Activated gamma-delta T cell (primary cell): ENCODE measurements around the gene PRSS50.
"Not testable (repeated sequence)": the region's sequence is repeated elsewhere in the genome, so short reads cannot be mapped to it uniquely, and the experiment has no call there.

Source experiments
- DNase-seq: peaks from one replicate; lab custom pipeline; 2025; lab: John Stamatoyannopoulos, UW
- total RNA-seq, 2 donors: gene quantifications; one replicate each; lab custom pipeline; 2026; lab: John Stamatoyannopoulos, UW

PRSS50 gene
- 0 to 0.09 reads per million in 2 donors for total RNA-seq

GRCh38 chr3:46717447-46718231, at the start of gene PRSS50:
Gene PRSS50 (minus strand): TSS chr3:46717869. CDS start chr3:46717824, 45 bp downstream.
- no peak for DNase-seq

GRCh38 chr3:46764206-46764605, 46.5 kb upstream of the PRSS50 start:
- no peak for DNase-seq

GRCh38 chr3:46763178-46763577, 45.5 kb upstream of the PRSS50 start:
- no peak for DNase-seq

- DNase-seq: no peak
These were observed 41.8 kb upstream of the PRSS50 start for GRCh38 chr3:46759239-46760167.

GRCh38 chr3:46756642-46757041, 39.0 kb upstream of the PRSS50 start:
- DNase-seq: no peak

- DNase-seq: no peak
These were observed 38.0 kb upstream of the PRSS50 start for GRCh38 chr3:46755646-46756045.

- DNase-seq: not testable (repeated sequence)
These were observed 35.5 kb upstream of the PRSS50 start for GRCh38 chr3:46753127-46753526.

- DNase-seq: no peak
These were observed 32.9 kb upstream of the PRSS50 start for GRCh38 chr3:46750555-46751038.

- DNase-seq: no peak
These were observed 31.5 kb upstream of the PRSS50 start for GRCh38 chr3:46749129-46749528.

GRCh38 chr3:46748170-46748569, 30.5 kb upstream of the PRSS50 start:
- no peak for DNase-seq

- no peak for DNase-seq
These were observed 29.0 kb upstream of the PRSS50 start for GRCh38 chr3:46746711-46747110.

- no peak for DNase-seq
These were observed 25.4 kb upstream of the PRSS50 start for GRCh38 chr3:46742992-46743585.

- DNase-seq: not testable (repeated sequence)
These were observed 21.9 kb upstream of the PRSS50 start for GRCh38 chr3:46739565-46739964.

- no peak for DNase-seq
These were observed 19.7 kb upstream of the PRSS50 start for GRCh38 chr3:46737329-46737731.

GRCh38 chr3:46736006-46736872, 18.6 kb upstream of the PRSS50 start:
- DNase-seq: no peak

- DNase-seq: no peak
These were observed 17.1 kb upstream of the PRSS50 start for GRCh38 chr3:46734773-46735172.

- DNase-seq: no peak
These were observed 15.5 kb upstream of the PRSS50 start for GRCh38 chr3:46733026-46733800.

- DNase-seq: no peak
These were observed 14.1 kb upstream of the PRSS50 start for GRCh38 chr3:46731795-46732194.

- no peak for DNase-seq
These were observed 13.2 kb upstream of the PRSS50 start for GRCh38 chr3:46730819-46731218.

- no peak for DNase-seq
These were observed 11.4 kb upstream of the PRSS50 start for GRCh38 chr3:46729038-46729437.
